Duodenal mucosa (tissue), 2 donors: ENCODE data around the gene POC1A.

ENCODE experiments used
- H3K27ac ChIP-seq: one replicate; pipeline ENCODE4 v1.7.0; 2013; ENCODE audit warnings: low read depth, low read length
- H3K27me3 ChIP-seq, 2 donors: one replicate each; pipeline ENCODE4 v1.7.0; 2013; ENCODE audit warnings: low read length in 2 of 2, control low read depth in 1 of 2; ENCODE audit not compliant: insufficient read depth in 2 of 2, control insufficient read depth in 1 of 2
- H3K36me3 ChIP-seq, 2 donors: one replicate each; pipeline ENCODE4 v1.7.0; 2013; ENCODE audit warnings: low read length in 2 of 2, control low read depth in 1 of 2; ENCODE audit not compliant: insufficient read depth in 2 of 2, control insufficient read depth in 1 of 2
- H3K4me1 ChIP-seq, 2 donors: one replicate each; pipeline ENCODE4 v1.7.0; 2013; ENCODE audit warnings: low read length in 2 of 2, control low read depth in 1 of 2; ENCODE audit not compliant: insufficient read depth in 2 of 2, control insufficient read depth in 1 of 2
- H3K4me3 ChIP-seq, 2 donors: one replicate each; pipeline ENCODE4 v1.7.0; 2013; ENCODE audit warnings: low read length in 2 of 2, low read depth in 1 of 2
- H3K9ac ChIP-seq, 2 donors: one replicate each; pipeline ENCODE4 v1.7.0; 2013; ENCODE audit warnings: low read length in 2 of 2, low read depth in 1 of 2
- H3K9me3 ChIP-seq, 2 donors: one replicate each; pipeline ENCODE4 v1.7.0; 2013; ENCODE audit warnings: low read length in 2 of 2, control low read depth in 1 of 2; ENCODE audit not compliant: control insufficient read depth in 1 of 2

POC1A gene

DNA sequence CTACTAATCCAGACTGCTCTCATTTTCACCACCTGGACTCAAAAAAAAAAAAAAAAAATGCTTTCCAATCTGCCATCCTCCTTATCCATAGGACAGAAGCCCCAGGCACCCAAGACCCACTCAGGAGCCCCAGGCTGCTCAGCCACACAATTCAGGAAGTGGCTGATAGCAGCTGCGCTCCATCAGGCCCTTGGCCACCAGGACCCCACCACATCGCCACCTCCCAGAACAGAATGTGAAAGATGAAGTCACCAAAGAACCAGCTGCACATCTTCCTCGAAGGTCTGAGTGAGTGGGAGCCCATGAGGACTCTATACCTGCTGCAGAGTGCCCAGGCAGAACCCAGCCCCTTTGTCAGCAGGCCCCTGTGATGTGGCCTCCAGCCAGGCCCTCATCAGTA is 19.5 kb downstream of the POC1A start:
- no peaks in the 10 kb centered on the region for H3K4me1 ChIP-seq
- no peak overlapping the region for H3K4me3 ChIP-seq
- peaks cover 0 to 7% of the 10 kb centered on the region in 2 donors for H3K36me3 ChIP-seq
- H3K27ac ChIP-seq = no peak overlapping the region
- no peaks in the 10 kb centered on the region for H3K27me3 ChIP-seq
- no peak overlapping the region for H3K9ac ChIP-seq
- H3K9me3 ChIP-seq = no peaks in the 10 kb centered on the region

DNA sequence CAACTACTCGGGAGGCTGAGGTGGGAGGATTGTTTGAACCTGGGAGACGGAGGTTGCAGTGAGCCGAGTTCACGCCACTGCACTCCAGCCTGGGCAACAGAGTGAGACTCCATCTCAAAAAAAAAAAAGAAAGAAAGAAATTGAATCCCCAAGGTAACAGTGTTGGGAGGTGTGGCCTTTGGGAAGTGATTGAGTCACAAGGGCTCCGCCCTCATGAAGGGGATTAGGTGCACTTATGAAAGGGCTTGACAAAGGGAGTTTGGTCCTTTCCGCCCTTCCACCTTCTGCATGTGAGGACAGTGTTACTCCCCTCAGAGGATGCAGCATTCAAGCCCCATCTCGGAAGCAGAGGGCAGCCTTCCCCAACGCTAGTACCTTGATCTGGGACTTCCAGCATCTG is 21.3 kb downstream of the POC1A start:
- Histone ChIP-seq H3K27ac (no peak overlapping the region), H3K4me1 (no peaks in the 10 kb centered on the region), H3K9ac (no peak overlapping the region), H3K36me3 (peaks cover 0 to 11% of the 10 kb centered on the region in 2 donors), H3K27me3 (no peaks in the 10 kb centered on the region), H3K4me3 (no peak overlapping the region), H3K9me3 (no peaks in the 10 kb centered on the region)

GRCh38 chr3:52132041-52132440 is 22.2 kb downstream of the POC1A start:
- H3K36me3 ChIP-seq = peaks cover 0 to 9% of the 10 kb centered on the region in 2 donors
- H3K27me3 ChIP-seq = no peaks in the 10 kb centered on the region
- no peak overlapping the region for H3K4me3 ChIP-seq
- no peak overlapping the region for H3K9ac ChIP-seq
- no peaks in the 10 kb centered on the region for H3K9me3 ChIP-seq
- H3K27ac ChIP-seq = no peak overlapping the region
- H3K4me1 ChIP-seq = no peaks in the 10 kb centered on the region

DNA sequence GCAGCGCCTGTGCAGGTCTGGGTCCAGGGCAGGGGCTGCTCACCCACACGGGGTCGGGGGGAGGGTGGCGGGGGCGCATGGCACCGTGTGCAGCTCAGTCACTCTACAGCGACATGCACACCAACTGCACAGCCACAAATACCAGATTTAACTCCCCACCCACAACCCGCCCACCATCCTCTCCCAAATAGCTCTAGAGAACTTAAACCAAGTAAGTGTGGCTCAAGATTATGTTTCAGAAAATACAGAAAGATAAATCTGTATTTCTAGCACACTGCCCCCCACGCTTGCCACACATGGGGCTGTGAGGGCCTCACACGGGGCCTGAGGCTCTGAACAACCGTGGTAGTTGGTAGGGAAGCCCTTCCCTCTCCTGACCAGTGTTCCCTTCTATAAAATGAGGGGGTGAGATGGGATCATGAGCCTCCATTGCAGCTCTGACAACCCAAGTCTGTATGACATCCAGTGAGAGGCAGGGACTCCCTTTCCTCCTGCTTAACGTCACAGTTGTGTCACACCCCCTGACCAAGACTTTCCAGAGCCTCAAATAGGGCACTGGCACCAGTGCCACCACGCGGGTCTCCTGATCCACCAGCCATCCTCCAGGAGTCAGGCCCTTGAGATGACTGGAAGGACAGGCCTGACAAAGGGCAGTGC is 23.1 kb downstream of the POC1A start:
- no peaks in the 10 kb centered on the region for H3K4me1 ChIP-seq
- H3K27ac ChIP-seq = no peak overlapping the region
- no peaks in the 10 kb centered on the region for H3K27me3 ChIP-seq
- peaks cover 0 to 4% of the 10 kb centered on the region in 2 donors for H3K36me3 ChIP-seq
- no peaks in the 10 kb centered on the region for H3K9me3 ChIP-seq
- no peak overlapping the region for H3K9ac ChIP-seq
- no peak overlapping the region for H3K4me3 ChIP-seq

DNA sequence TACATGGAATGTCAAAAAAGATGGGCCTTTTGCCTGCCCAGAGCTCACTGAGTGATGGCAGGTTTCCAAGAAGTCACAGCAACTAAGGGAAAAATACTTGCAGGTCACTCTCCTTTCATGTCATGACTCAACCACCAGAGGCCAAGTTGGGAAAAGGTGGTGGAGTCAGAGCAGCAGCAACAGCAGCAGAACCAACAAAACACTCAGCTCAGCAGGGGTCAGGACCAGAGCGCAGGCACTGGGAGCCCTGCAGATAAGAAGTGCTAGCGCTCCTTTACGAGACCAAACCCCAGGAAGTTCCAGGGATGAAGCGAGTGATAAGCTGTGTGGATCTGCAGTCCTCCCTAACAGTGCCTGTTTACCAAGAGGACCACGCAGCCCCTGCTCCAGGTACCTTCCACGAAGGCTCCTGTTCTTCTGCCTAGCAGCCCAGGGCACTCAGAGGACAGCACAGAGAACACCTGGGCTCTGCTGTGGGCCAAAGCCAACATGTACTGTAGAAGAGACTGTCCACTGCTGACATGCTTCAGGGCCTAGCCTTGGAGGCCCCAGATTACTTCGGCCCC is 26.0 kb downstream of the POC1A start:
- H3K4me1 ChIP-seq = peaks cover 0 to 1% of the 10 kb centered on the region in 2 donors
- H3K27ac ChIP-seq = no peak overlapping the region
- no peak overlapping the region for H3K4me3 ChIP-seq
- H3K27me3 ChIP-seq = no peaks in the 10 kb centered on the region
- no peak overlapping the region for H3K9ac ChIP-seq
- peaks cover 0 to 21% of the 10 kb centered on the region in 2 donors for H3K36me3 ChIP-seq
- no peaks in the 10 kb centered on the region for H3K9me3 ChIP-seq

- Histone ChIP-seq H3K27me3 (no peaks in the 10 kb centered on the region), H3K9ac (no peak overlapping the region), H3K27ac (no peak overlapping the region), H3K36me3 (peaks cover 0 to 25% of the 10 kb centered on the region in 2 donors), H3K4me1 (peaks cover 0 to 5% of the 10 kb centered on the region in 2 donors), H3K9me3 (no peaks in the 10 kb centered on the region), H3K4me3 (no peak overlapping the region)
Observed at GRCh38 chr3:52126500-52126899, 27.7 kb downstream of the POC1A start.

- Histone ChIP-seq H3K27ac (no peak overlapping the region), H3K9ac (no peak overlapping the region), H3K4me3 (no peak overlapping the region), H3K27me3 (no peaks in the 10 kb centered on the region), H3K36me3 (peaks cover 0 to 25% of the 10 kb centered on the region in 2 donors), H3K9me3 (no peaks in the 10 kb centered on the region), H3K4me1 (peaks cover 4 to 5% of the 10 kb centered on the region in 2 donors)
Observed at GRCh38 chr3:52126036-52126435, 28.2 kb downstream of the POC1A start.

DNA sequence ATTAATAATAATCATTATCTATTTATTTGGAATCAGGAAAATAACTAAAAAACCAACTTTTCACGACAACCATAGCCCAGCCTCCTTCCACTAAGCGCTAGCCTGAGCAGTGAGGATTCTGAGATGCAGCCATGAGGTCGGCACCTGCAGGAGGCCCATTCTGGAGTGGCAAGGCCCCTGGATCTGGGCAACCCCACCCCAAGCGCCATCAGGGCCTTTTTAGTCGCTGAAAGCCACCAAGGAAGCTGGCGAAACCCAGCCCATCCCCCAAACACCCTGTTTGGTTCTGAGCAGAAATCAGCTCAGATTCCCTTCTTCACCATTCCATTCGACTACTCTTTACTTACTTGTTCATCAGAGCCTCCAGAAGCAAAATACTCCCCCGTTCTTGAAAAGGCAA is 29.5 kb downstream of the POC1A start:
- no peak overlapping the region for H3K4me3 ChIP-seq
- H3K27me3 ChIP-seq = no peaks in the 10 kb centered on the region
- peaks cover 0 to 25% of the 10 kb centered on the region in 2 donors for H3K36me3 ChIP-seq
- peaks cover 5 to 10% of the 10 kb centered on the region in 2 donors for H3K4me1 ChIP-seq
- H3K9me3 ChIP-seq = no peaks in the 10 kb centered on the region
- H3K9ac ChIP-seq = no peak overlapping the region
- H3K27ac ChIP-seq = no peak overlapping the region

DNA sequence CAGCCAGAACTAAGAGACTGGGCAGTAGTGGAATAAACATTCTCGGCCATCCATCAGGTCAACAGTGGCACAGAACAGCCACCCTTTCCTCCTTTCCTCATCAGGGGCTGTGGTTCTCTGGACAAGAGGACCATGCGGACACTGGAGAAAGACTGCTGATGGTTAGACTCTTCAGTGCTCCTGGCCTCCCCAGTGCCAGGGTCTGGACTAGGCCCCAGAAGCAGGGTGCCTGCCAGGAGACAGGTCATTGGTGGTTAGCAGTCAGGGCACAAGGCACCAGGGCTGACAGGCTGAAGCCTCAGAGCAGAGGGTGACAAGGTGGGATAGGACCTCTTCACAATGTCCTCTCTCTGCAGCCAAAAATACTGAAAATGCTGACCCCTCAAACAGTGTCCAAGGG is 30.1 kb downstream of the POC1A start:
- H3K9ac ChIP-seq = no peak overlapping the region

DNA sequence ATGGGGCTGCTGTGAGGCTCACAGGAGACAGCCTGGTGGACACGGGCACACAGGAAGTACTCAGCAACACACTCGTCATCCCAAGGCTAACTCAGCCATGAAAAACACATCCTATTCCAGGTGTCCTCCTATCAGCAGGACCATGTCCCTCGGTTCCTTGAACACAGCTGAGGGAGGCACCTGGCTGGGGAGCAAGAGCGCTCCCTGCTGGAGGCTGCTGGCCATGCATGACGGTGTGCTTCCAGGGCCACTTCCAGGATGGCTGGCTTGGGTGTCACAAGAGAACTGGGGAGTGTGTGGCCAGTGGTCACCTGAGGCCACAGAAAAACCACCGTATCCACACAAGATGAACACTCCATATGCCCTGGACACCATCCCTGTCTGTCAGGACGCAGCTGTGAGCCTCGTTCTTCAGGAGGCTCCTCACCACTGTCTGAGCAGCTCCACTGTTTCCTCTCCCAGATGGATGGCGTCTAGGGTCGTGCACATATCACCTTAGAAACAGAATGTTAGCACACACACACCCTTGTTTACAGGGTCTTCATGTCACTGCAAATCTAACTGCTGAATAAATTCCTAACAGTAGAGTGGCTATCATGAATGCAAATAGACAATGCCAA is 31.0 kb downstream of the POC1A start:
- no peak overlapping the region for H3K9ac ChIP-seq
- no peaks in the 10 kb centered on the region for H3K27me3 ChIP-seq
- H3K27ac ChIP-seq = no peak overlapping the region
- H3K4me1 ChIP-seq = peaks cover 5 to 10% of the 10 kb centered on the region in 2 donors
- no peak overlapping the region for H3K4me3 ChIP-seq
- H3K36me3 ChIP-seq = peaks cover 0 to 23% of the 10 kb centered on the region in 2 donors
- H3K9me3 ChIP-seq = no peaks in the 10 kb centered on the region

More for the DNA sequence above, 30.1 kb downstream of the POC1A start:
- H3K36me3 ChIP-seq = peaks cover 0 to 25% of the 10 kb centered on the region in 2 donors
- H3K4me3 ChIP-seq = no peak overlapping the region
- H3K4me1 ChIP-seq = peaks cover 5 to 10% of the 10 kb centered on the region in 2 donors
- no peaks in the 10 kb centered on the region for H3K27me3 ChIP-seq
- no peaks in the 10 kb centered on the region for H3K9me3 ChIP-seq
- H3K27ac ChIP-seq = no peak overlapping the region
